K562 (cell line): Measurements from ENCODE around the gene SS18L1. TPM values are rescaled to one million over a fixed set of nuclear protein-coding genes. Genes with fewer than 3 reads are reported as not detected.

ENCODE experiments used
- ATAC-seq: fragments of 200-7000 bp; cut with Tn5 transposase; 3 replicates; pipeline ENCODE4 v1.9.1; 2020; ENCODE audit warnings: moderate library complexity
- BruUV-seq: library from RNA; stranded (reverse); fragments of 400-500 nt; replicated peaks from 2 replicates; lab custom pipeline; 2021; lab: Mats Ljungman, UMichigan
- CTCF ChIA-PET: fragments of 300-600 bp; formaldehyde crosslinking; extraction: SDS; loops from one replicate; lab custom pipeline; 2021; ENCODE audit warnings: low intra/inter-chr PET ratio; lab: Yijun Ruan, JAX
- POLR2A ChIA-PET: fragments of 300-600, 350-650 bp; sonication (Branson Sonifier 250); formaldehyde crosslinking; extraction: SDS; loops from one replicate; lab custom pipeline; 2021; ENCODE audit warnings: antibody characterized with exemption, inconsistent platforms; lab: Yijun Ruan, JAX
- DNase-seq, 4 experiments: peaks; one replicate each; pipeline versions ENCODE4 v3.0.0 to v3.0.0-alpha.2; 2011 to 2018; ENCODE audit warnings: low spot score in 3 of 4, mixed read lengths in 3 of 4; ENCODE audit errors: extremely low read depth in 1 of 4
- FAIRE-seq: peaks from 2 replicates; lab custom pipeline; 2011; peaks lifted over from hg19 to GRCh38; lab: Jason Lieb, UNC
- H2AFZ ChIP-seq: 2 replicates; pipeline ENCODE4 v1.6.0; 2011; ENCODE audit warnings: low read depth, low read length, control low read depth, inconsistent platforms
- H3K27ac ChIP-seq: fragments of 200-600 bp; 3 replicates; pipeline ENCODE4 v1.8.0; 2011; ENCODE audit warnings: low read depth, mild to moderate bottlenecking, control low read depth, inconsistent platforms, low read length, moderate library complexity, mixed read lengths; ENCODE audit errors: extremely low read depth
- H3K27me3 ChIP-seq, 2 experiments: fragments of 300-600 bp in 1 of 2; 2 replicates in 1 of 2; 3 replicates in 1 of 2; pipeline versions ENCODE4 v1.6.0 to v1.8.0; 2011; ENCODE audit warnings: inconsistent platforms in 2 of 2, low read length in 2 of 2, mild to moderate bottlenecking in 1 of 2, mixed read lengths in 1 of 2, moderate library complexity in 1 of 2; ENCODE audit not compliant: control insufficient read depth in 2 of 2, insufficient read depth in 2 of 2
- H3K36me3 ChIP-seq: fragments of 300-600 bp; 3 replicates; pipeline ENCODE4 v1.8.0; 2011; ENCODE audit warnings: mild to moderate bottlenecking, low read length, inconsistent platforms; ENCODE audit not compliant: control insufficient read depth, insufficient read depth
- H3K4me1 ChIP-seq, 2 experiments: fragments of 200-600 bp in 1 of 2; replicated peaks in 1 of 2; 2 replicates in 1 of 2; 3 replicates in 1 of 2; pipeline versions ENCODE4 v1.5.1 to v1.8.0; 2011; ENCODE audit warnings: inconsistent platforms in 2 of 2, low read length in 2 of 2, mild to moderate bottlenecking in 1 of 2, mixed read lengths in 1 of 2, moderate library complexity in 1 of 2; ENCODE audit not compliant: control insufficient read depth in 2 of 2, insufficient read depth in 2 of 2
- H3K4me2 ChIP-seq: 2 replicates; pipeline ENCODE4 v1.6.1; 2011; ENCODE audit warnings: low read length, control low read depth, inconsistent platforms, mixed read lengths; ENCODE audit not compliant: insufficient read depth
- H3K4me3 ChIP-seq: fragments of 200-600 bp; sonication (generic), shearing (Covaris generic); 2 replicates; pipeline ENCODE4 v1.5.1; 2016; ENCODE audit warnings: control low read depth, inconsistent platforms
- H3K79me2 ChIP-seq: fragments of 200-600 bp; 3 replicates; pipeline ENCODE4 v1.8.0; 2011; ENCODE audit warnings: low read length, inconsistent platforms; ENCODE audit not compliant: control insufficient read depth, insufficient read depth
- H3K9ac ChIP-seq, 2 experiments: 2 replicates each; pipeline versions ENCODE4 v1.6.0 to v1.6.1; 2011; ENCODE audit warnings: low read depth in 2 of 2, low read length in 2 of 2, control low read depth in 1 of 2, inconsistent platforms in 1 of 2, mild to moderate bottlenecking in 1 of 2, mixed read lengths in 1 of 2; ENCODE audit not compliant: insufficient read depth in 1 of 2
- H3K9me1 ChIP-seq: one replicate; pipeline ENCODE4 v1.6.0; 2011; ENCODE audit warnings: inconsistent platforms, mild to moderate bottlenecking, low read length, moderate library complexity; ENCODE audit not compliant: control insufficient read depth, insufficient read depth
- H3K9me3 ChIP-seq: replicated peaks from 2 replicates; pipeline ENCODE4 v1.5.1; 2011; ENCODE audit warnings: low read depth, low read length, inconsistent platforms; ENCODE audit not compliant: control insufficient read depth, insufficient read depth
- H4K20me1 ChIP-seq: replicated peaks from 2 replicates; pipeline ENCODE4 v1.6.1; 2011; ENCODE audit warnings: low read length, inconsistent platforms, mixed read lengths; ENCODE audit not compliant: control insufficient read depth, insufficient read depth
- EZH2 ChIP-seq: IDR thresholded peaks from 2 replicates; pipeline ENCODE4 v1.6.1; 2012; ENCODE audit warnings: low read depth, mild to moderate bottlenecking, inconsistent platforms, low read length, borderline replicate concordance
- TFE3 ChIP-seq: fragments of 450-650 bp; formaldehyde crosslinking; IDR thresholded peaks from 2 replicates; pipeline ENCODE4 v1.4.0; 2020; ENCODE audit warnings: mild to moderate bottlenecking, mixed read lengths
- WGBS: fragments of 100-300 bp; shearing (Covaris generic); methylation state at CpG from one replicate; pipeline ENCODE4 v1.1.6; 2016; ENCODE audit warnings: low coverage, mixed read lengths; ENCODE audit not compliant: insufficient coverage; ENCODE audit errors: missing lambda C conversion rate; 5-methylcytosine and 5-hydroxymethylcytosine counted together
- in situ Hi-C: fragments of 300-500 bp; cut with MboI; formaldehyde crosslinking; loops from 4 replicates; pipeline ENCODE4 v1.15.0; 2018; ENCODE audit warnings: inconsistent platforms, mixed read lengths
- intact Hi-C: fragments of 100-400 bp; cut with micrococcal nuclease; formaldehyde crosslinking; loops from 2 replicates; pipeline ENCODE4 v1.14.2; 2022
- polyA plus RNA-seq, 8 experiments: library from polyadenylated mRNA; depleted of rRNA in 4 of 8; stranded (reverse) in 5 of 8; unstranded in 3 of 8; fragments of >200 nt; fragmentation: Nextera tagmentation in 2 of 8; fragmentation: Illumina TruSeq in 1 of 8; extraction: Ambion mirVana in 2 of 8; extraction: Trizol in 1 of 8; gene quantifications; 2 replicates each; pipeline versions ENCODE4 v1.2.1 to v1.2.3, GENCODE V29; 2011 to 2014; ENCODE audit warnings: inconsistent platforms in 1 of 8, missing spikeins in 1 of 8
- total RNA-seq, 7 experiments: library from RNA; depleted of rRNA in 6 of 7; stranded (reverse); fragments of >200 nt in 6 of 7; fragmentation: Illumina TruSeq in 2 of 7; extraction: Trizol in 2 of 7; gene quantifications; 2 replicates each; pipeline versions ENCODE4 v1.2.1 to v1.2.3, GENCODE V29; 2011 to 2021; ENCODE audit warnings: low replicate concordance in 1 of 7

The SS18L1 gene
- total and polyA plus RNA-seq, 9 of the 15 experiments (the other 6 are each of a cell fraction or from before 2014, with no cell fraction given) = 2.7 to 28.3 (median 15.1) TPM

- no peak for DNase-seq
- ChIA-PET POLR2A (interaction anchor here (1.1 to 1.9 kb wide), 3 partner anchors 9 to 19 kb away, joined by 3 to 7 read pairs (median 3); no protein-coding TSS in a partner anchor), CTCF (no interaction called here)
- Histone ChIP-seq H3K4me2 (no peak overlapping the region), H3K79me2 (no peaks in the 10 kb centered on the region), H3K9me3 (no peaks in the 10 kb centered on the region), H3K9ac (no peak overlapping the region), H4K20me1 (peaks cover 20% of the 10 kb centered on the region), H3K4me3 (no peak overlapping the region), H3K27ac (no peak overlapping the region), H3K36me3 (no peaks in the 10 kb centered on the region), H2AFZ (no peak overlapping the region), H3K27me3 (peaks cover 43 to 68% of the 10 kb centered on the region in 2 experiments; a peak in 4 of 5 replicates), H3K9me1 (no peaks in the 10 kb centered on the region), H3K4me1 (peaks cover 0 to 56% of the 10 kb centered on the region in 2 experiments; a peak in 2 of 5 replicates)
- FAIRE-seq = no peak
- intact Hi-C loops = no loop called here
- ATAC-seq = no peak
- BruUV-seq = no TSS peak
- 9% methylated on average over 40 of the region's 40 CpGs for WGBS
- TF ChIP-seq EZH2 (0 out of 2 replicates have a peak, but pooled peaks have one; percentile 43), TFE3 (no peak)
- in situ Hi-C loops = no loop called here
These were observed 72.5 kb downstream of the SS18L1 start for GRCh38 chr20:62215991-62216635.
